H9 (cell line): ENCODE results near the gene DIP2A. TPM values are rescaled to one million over a fixed set of nuclear protein-coding genes. Genes with fewer than 3 reads are reported as not detected.

ENCODE experiments used
- DNase-seq: peaks from one replicate; pipeline ENCODE4 v3.0.0-alpha.2; 2017
- H2AFZ ChIP-seq: one replicate; pipeline ENCODE4 v1.6.1; 2013; ENCODE audit warnings: mild to moderate bottlenecking, low read length, control low read depth, moderate library complexity
- H2AK5ac ChIP-seq: 2 replicates; pipeline ENCODE4 v1.6.1; 2013; ENCODE audit warnings: low read length, control low read depth, mixed read lengths; ENCODE audit not compliant: insufficient read length
- H2BK120ac ChIP-seq: one replicate; pipeline ENCODE4 v1.6.1; 2013; ENCODE audit warnings: low read depth, mild to moderate bottlenecking, low read length, control low read depth, inconsistent platforms; ENCODE audit not compliant: poor library complexity, severe bottlenecking
- H2BK12ac ChIP-seq: 2 replicates; pipeline ENCODE4 v1.6.1; 2013; ENCODE audit warnings: low read length, control low read depth, mixed read lengths, low read depth; ENCODE audit not compliant: insufficient read length
- H2BK15ac ChIP-seq: 2 replicates; pipeline ENCODE4 v1.6.1; 2013; ENCODE audit warnings: low read depth, low read length, control low read depth
- H2BK20ac ChIP-seq: one replicate; pipeline ENCODE4 v1.6.1; 2013; ENCODE audit warnings: low read depth, mild to moderate bottlenecking, low read length, control low read depth, inconsistent platforms; ENCODE audit not compliant: poor library complexity, severe bottlenecking
- H2BK5ac ChIP-seq: 2 replicates; pipeline ENCODE4 v1.6.1; 2013; ENCODE audit warnings: low read length, control low read depth, mixed read lengths; ENCODE audit not compliant: insufficient read length
- H3K14ac ChIP-seq: 2 replicates; pipeline ENCODE4 v1.6.1; 2013; ENCODE audit warnings: low read length, control low read depth; ENCODE audit not compliant: insufficient read depth
- H3K18ac ChIP-seq: 2 replicates; pipeline ENCODE4 v1.6.1; 2013; ENCODE audit warnings: low read depth, mild to moderate bottlenecking, mixed read lengths, low read length, control low read depth; ENCODE audit not compliant: insufficient read length
- H3K23ac ChIP-seq: 2 replicates; pipeline ENCODE4 v1.6.1; 2013; ENCODE audit warnings: low read length, control low read depth, mixed read lengths, low read depth; ENCODE audit not compliant: insufficient read length
- H3K23me2 ChIP-seq: 2 replicates; pipeline ENCODE4 v1.6.1; 2013; ENCODE audit warnings: low read depth, mild to moderate bottlenecking, mixed read lengths, low read length, control low read depth; ENCODE audit not compliant: insufficient read length, poor library complexity, severe bottlenecking
- H3K27ac ChIP-seq: 2 replicates; pipeline ENCODE4 v1.5.1; 2013; ENCODE audit warnings: low read length, control low read depth, mixed read lengths, low read depth; ENCODE audit not compliant: insufficient read length
- H3K27me3 ChIP-seq: 2 replicates; pipeline ENCODE4 v1.6.1; 2013; ENCODE audit warnings: low read length, control low read depth, inconsistent platforms; ENCODE audit not compliant: insufficient read depth
- H3K4ac ChIP-seq: 2 replicates; pipeline ENCODE4 v1.6.1; 2013; ENCODE audit warnings: low read depth, mild to moderate bottlenecking, control low read depth, inconsistent platforms, low read length, moderate library complexity
- H3K4me1 ChIP-seq: 2 replicates; pipeline ENCODE4 v1.6.1; 2013; ENCODE audit warnings: low read length, control low read depth, inconsistent platforms; ENCODE audit not compliant: insufficient read depth
- H3K4me2 ChIP-seq: 2 replicates; pipeline ENCODE4 v1.6.1; 2013; ENCODE audit warnings: low read length, control low read depth, mixed read lengths; ENCODE audit not compliant: insufficient read length, insufficient read depth
- H3K56ac ChIP-seq: 2 replicates; pipeline ENCODE4 v1.6.1; 2013; ENCODE audit warnings: low read depth, mild to moderate bottlenecking, mixed read lengths, low read length, control low read depth; ENCODE audit not compliant: insufficient read length
- H3K79me1 ChIP-seq: 2 replicates; pipeline ENCODE4 v1.6.1; 2013; ENCODE audit warnings: low read depth, mild to moderate bottlenecking, moderate library complexity, low read length, control low read depth, inconsistent platforms; ENCODE audit not compliant: insufficient read depth, poor library complexity, severe bottlenecking
- H3K79me2 ChIP-seq: 2 replicates; pipeline ENCODE4 v1.6.1; 2013; ENCODE audit warnings: low read length, control low read depth, inconsistent platforms; ENCODE audit not compliant: insufficient read depth
- H3K9ac ChIP-seq: 2 replicates; pipeline ENCODE4 v1.6.1; 2013; ENCODE audit warnings: low read length, control low read depth, mixed read lengths; ENCODE audit not compliant: insufficient read length; ENCODE audit errors: extremely low read depth
- H3K9me3 ChIP-seq: one replicate; pipeline ENCODE4 v1.6.1; 2013; ENCODE audit warnings: low read depth, low read length, inconsistent platforms; ENCODE audit not compliant: control insufficient read depth
- H3T11ph ChIP-seq: one replicate; pipeline ENCODE4 v1.6.1; 2013; ENCODE audit warnings: mild to moderate bottlenecking, low read length, control low read depth, inconsistent platforms
- H4K20me1 ChIP-seq: one replicate; pipeline ENCODE4 v1.6.1; 2013; ENCODE audit not compliant: control insufficient read depth, insufficient read length, insufficient read depth
- H4K5ac ChIP-seq: 2 replicates; pipeline ENCODE4 v1.6.1; 2013; ENCODE audit warnings: low read depth, mild to moderate bottlenecking, mixed read lengths, low read length, control low read depth; ENCODE audit not compliant: insufficient read length
- H4K8ac ChIP-seq: replicated peaks from 2 replicates; pipeline ENCODE4 v1.6.1; 2013; ENCODE audit warnings: low read length, control low read depth, mixed read lengths, low read depth; ENCODE audit not compliant: insufficient read length
- H4K91ac ChIP-seq: 2 replicates; pipeline ENCODE4 v1.6.1; 2013; ENCODE audit warnings: low read depth, mild to moderate bottlenecking, moderate library complexity, mixed read lengths, low read length, control low read depth; ENCODE audit not compliant: insufficient read length
- H3K27ac Mint-ChIP-seq, 3 experiments: 2 replicates in 2 of 3; 3 replicates in 1 of 3; pipeline ENCODE4 v1.8.0; 2020 to 2021; ENCODE audit warnings: mixed read lengths in 3 of 3, mild to moderate bottlenecking in 1 of 3, moderate library complexity in 1 of 3
- H3K27me3 Mint-ChIP-seq: 2 replicates; pipeline ENCODE4 v1.8.0; 2021; ENCODE audit warnings: low read depth, mild to moderate bottlenecking, moderate library complexity, mixed read lengths
- H3K36me3 Mint-ChIP-seq, 3 experiments: 2 replicates in 2 of 3; 3 replicates in 1 of 3; pipeline ENCODE4 v1.8.0; 2020 to 2021; ENCODE audit warnings: low read depth in 3 of 3, mixed read lengths in 3 of 3; ENCODE audit not compliant: insufficient read depth in 1 of 3
- H3K4me1 Mint-ChIP-seq, 2 experiments: 2 replicates each; pipeline ENCODE4 v1.8.0; 2020; ENCODE audit warnings: mixed read lengths in 2 of 2
- H3K4me3 Mint-ChIP-seq, 2 experiments: 2 replicates in 1 of 2; 3 replicates in 1 of 2; pipeline ENCODE4 v1.8.0; 2020 to 2021; ENCODE audit warnings: mild to moderate bottlenecking in 2 of 2, mixed read lengths in 2 of 2, moderate library complexity in 1 of 2
- H3K9me3 Mint-ChIP-seq, 2 experiments: 2 replicates in 1 of 2; 3 replicates in 1 of 2; pipeline ENCODE4 v1.8.0; 2020; ENCODE audit warnings: mild to moderate bottlenecking in 2 of 2, mixed read lengths in 2 of 2, moderate library complexity in 1 of 2
- WGBS: extraction: QIAGEN DNeasy Blood & Tissue Kit; methylation state at CpG from one replicate; pipeline ENCODE4 v1.1.7; 2013; ENCODE audit warnings: missing lambda C conversion rate, low lambda C conversion rate, mixed read lengths; ENCODE audit not compliant: insufficient read length; ENCODE audit errors: extremely low coverage; 5-methylcytosine and 5-hydroxymethylcytosine counted together
- total RNA-seq: library from RNA; stranded (reverse); gene quantifications from 2 replicates; pipeline ENCODE4 v1.2.1, GENCODE V29; 2021
- TF ChIP-seq, protein P1 (sequence below): fragments of 200-600 bp; sonication (generic); conservative IDR thresholded peaks from 3 replicates; pipeline ENCODE4 v1.8.0; 2021; ENCODE audit warnings: antibody characterized with exemption, mild to moderate bottlenecking

Gene DIP2A
- total RNA-seq, 1 experiment from 2014 or later = 25.2 TPM

DNA sequence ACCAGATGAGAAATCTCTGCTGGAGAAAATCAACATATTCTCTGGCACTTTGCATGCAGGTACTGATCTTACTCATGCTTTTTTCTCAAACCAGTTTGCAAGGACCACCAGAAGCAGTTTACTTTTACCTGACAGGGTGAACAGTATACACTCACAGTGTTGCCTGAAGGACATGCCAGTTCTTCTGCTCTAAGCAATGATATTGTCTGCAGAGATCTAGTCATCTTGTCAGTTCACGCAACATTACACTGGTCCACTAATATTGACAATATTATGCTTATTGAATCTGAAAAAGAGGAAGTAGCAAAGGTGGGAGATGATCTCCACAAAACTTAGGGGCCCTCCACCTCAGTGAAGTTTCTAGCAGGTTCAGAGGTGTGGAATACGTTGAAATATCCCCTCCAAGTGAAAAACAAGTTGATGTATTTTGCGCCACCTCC is 150.0 kb downstream of the DIP2A start:
- Histone ChIP-seq H3K56ac (no peak overlapping the region), H3K9me3 (no peaks in the 10 kb centered on the region), H2BK15ac (no peak overlapping the region), H3K4ac (no peak overlapping the region), H2BK12ac (no peak overlapping the region), H3K79me1 (no peaks in the 10 kb centered on the region), H3K79me2 (no peaks in the 10 kb centered on the region), H3K27ac (no peak overlapping the region), H3K4me2 (no peak overlapping the region), H3T11ph (no peak overlapping the region), H3K27me3 (no peaks in the 10 kb centered on the region), H2AK5ac (no peak overlapping the region), H4K5ac (no peak overlapping the region), H3K4me1 (no peaks in the 10 kb centered on the region), H3K23me2 (no peaks in the 10 kb centered on the region), H2BK5ac (no peak overlapping the region), H4K91ac (no peak overlapping the region), H3K14ac (no peak overlapping the region), H3K9ac (no peak overlapping the region), H3K18ac (no peak overlapping the region), H4K20me1 (no peaks in the 10 kb centered on the region), H2BK120ac (no peak overlapping the region), H2AFZ (no peak overlapping the region), H4K8ac (no peak overlapping the region), H3K23ac (no peak overlapping the region), H2BK20ac (no peak overlapping the region)
- H3K36me3 Mint-ChIP-seq = no peaks in the 10 kb centered on the region; a peak in 1 of 7 replicates
- peaks cover 8 to 24% of the 10 kb centered on the region in 2 experiments; a peak in 4 of 5 replicates for H3K9me3 Mint-ChIP-seq
- TF ChIP-seq, protein P1, sequence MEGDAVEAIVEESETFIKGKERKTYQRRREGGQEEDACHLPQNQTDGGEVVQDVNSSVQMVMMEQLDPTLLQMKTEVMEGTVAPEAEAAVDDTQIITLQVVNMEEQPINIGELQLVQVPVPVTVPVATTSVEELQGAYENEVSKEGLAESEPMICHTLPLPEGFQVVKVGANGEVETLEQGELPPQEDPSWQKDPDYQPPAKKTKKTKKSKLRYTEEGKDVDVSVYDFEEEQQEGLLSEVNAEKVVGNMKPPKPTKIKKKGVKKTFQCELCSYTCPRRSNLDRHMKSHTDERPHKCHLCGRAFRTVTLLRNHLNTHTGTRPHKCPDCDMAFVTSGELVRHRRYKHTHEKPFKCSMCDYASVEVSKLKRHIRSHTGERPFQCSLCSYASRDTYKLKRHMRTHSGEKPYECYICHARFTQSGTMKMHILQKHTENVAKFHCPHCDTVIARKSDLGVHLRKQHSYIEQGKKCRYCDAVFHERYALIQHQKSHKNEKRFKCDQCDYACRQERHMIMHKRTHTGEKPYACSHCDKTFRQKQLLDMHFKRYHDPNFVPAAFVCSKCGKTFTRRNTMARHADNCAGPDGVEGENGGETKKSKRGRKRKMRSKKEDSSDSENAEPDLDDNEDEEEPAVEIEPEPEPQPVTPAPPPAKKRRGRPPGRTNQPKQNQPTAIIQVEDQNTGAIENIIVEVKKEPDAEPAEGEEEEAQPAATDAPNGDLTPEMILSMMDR = no peak
- no peak overlapping the region for H3K27ac Mint-ChIP-seq
- DNase-seq = no peak
- H3K4me3 Mint-ChIP-seq = no peak overlapping the region
- H3K27me3 Mint-ChIP-seq = peaks cover 10% of the 10 kb centered on the region
- no CpG with 5 or more reads among the region's 3 CpGs for WGBS
- peaks cover 10 to 17% of the 10 kb centered on the region in 2 experiments for H3K4me1 Mint-ChIP-seq
